H9 (cell line): ENCODE data around the gene HSPA2. TPM values are rescaled to one million over a fixed set of nuclear protein-coding genes. Genes with fewer than 3 reads are reported as not detected.

Experiments used
- DNase-seq: peaks from one replicate; pipeline ENCODE4 v3.0.0-alpha.2; 2017
- H2AFZ ChIP-seq: one replicate; pipeline ENCODE4 v1.6.1; 2013; ENCODE audit warnings: mild to moderate bottlenecking, low read length, control low read depth, moderate library complexity
- H2AK5ac ChIP-seq: 2 replicates; pipeline ENCODE4 v1.6.1; 2013; ENCODE audit warnings: low read length, control low read depth, mixed read lengths; ENCODE audit not compliant: insufficient read length
- H2BK120ac ChIP-seq: one replicate; pipeline ENCODE4 v1.6.1; 2013; ENCODE audit warnings: low read depth, mild to moderate bottlenecking, low read length, control low read depth, inconsistent platforms; ENCODE audit not compliant: poor library complexity, severe bottlenecking
- H2BK12ac ChIP-seq: 2 replicates; pipeline ENCODE4 v1.6.1; 2013; ENCODE audit warnings: low read length, control low read depth, mixed read lengths, low read depth; ENCODE audit not compliant: insufficient read length
- H2BK15ac ChIP-seq: 2 replicates; pipeline ENCODE4 v1.6.1; 2013; ENCODE audit warnings: low read depth, low read length, control low read depth
- H2BK20ac ChIP-seq: one replicate; pipeline ENCODE4 v1.6.1; 2013; ENCODE audit warnings: low read depth, mild to moderate bottlenecking, low read length, control low read depth, inconsistent platforms; ENCODE audit not compliant: poor library complexity, severe bottlenecking
- H2BK5ac ChIP-seq: 2 replicates; pipeline ENCODE4 v1.6.1; 2013; ENCODE audit warnings: low read length, control low read depth, mixed read lengths; ENCODE audit not compliant: insufficient read length
- H3K14ac ChIP-seq: 2 replicates; pipeline ENCODE4 v1.6.1; 2013; ENCODE audit warnings: low read length, control low read depth; ENCODE audit not compliant: insufficient read depth
- H3K18ac ChIP-seq: 2 replicates; pipeline ENCODE4 v1.6.1; 2013; ENCODE audit warnings: low read depth, mild to moderate bottlenecking, mixed read lengths, low read length, control low read depth; ENCODE audit not compliant: insufficient read length
- H3K23ac ChIP-seq: 2 replicates; pipeline ENCODE4 v1.6.1; 2013; ENCODE audit warnings: low read length, control low read depth, mixed read lengths, low read depth; ENCODE audit not compliant: insufficient read length
- H3K23me2 ChIP-seq: 2 replicates; pipeline ENCODE4 v1.6.1; 2013; ENCODE audit warnings: low read depth, mild to moderate bottlenecking, mixed read lengths, low read length, control low read depth; ENCODE audit not compliant: insufficient read length, poor library complexity, severe bottlenecking
- H3K27ac ChIP-seq: 2 replicates; pipeline ENCODE4 v1.5.1; 2013; ENCODE audit warnings: low read length, control low read depth, mixed read lengths, low read depth; ENCODE audit not compliant: insufficient read length
- H3K27me3 ChIP-seq: 2 replicates; pipeline ENCODE4 v1.6.1; 2013; ENCODE audit warnings: low read length, control low read depth, inconsistent platforms; ENCODE audit not compliant: insufficient read depth
- H3K4ac ChIP-seq: 2 replicates; pipeline ENCODE4 v1.6.1; 2013; ENCODE audit warnings: low read depth, mild to moderate bottlenecking, control low read depth, inconsistent platforms, low read length, moderate library complexity
- H3K4me1 ChIP-seq: 2 replicates; pipeline ENCODE4 v1.6.1; 2013; ENCODE audit warnings: low read length, control low read depth, inconsistent platforms; ENCODE audit not compliant: insufficient read depth
- H3K4me2 ChIP-seq: 2 replicates; pipeline ENCODE4 v1.6.1; 2013; ENCODE audit warnings: low read length, control low read depth, mixed read lengths; ENCODE audit not compliant: insufficient read length, insufficient read depth
- H3K56ac ChIP-seq: 2 replicates; pipeline ENCODE4 v1.6.1; 2013; ENCODE audit warnings: low read depth, mild to moderate bottlenecking, mixed read lengths, low read length, control low read depth; ENCODE audit not compliant: insufficient read length
- H3K79me1 ChIP-seq: 2 replicates; pipeline ENCODE4 v1.6.1; 2013; ENCODE audit warnings: low read depth, mild to moderate bottlenecking, moderate library complexity, low read length, control low read depth, inconsistent platforms; ENCODE audit not compliant: insufficient read depth, poor library complexity, severe bottlenecking
- H3K79me2 ChIP-seq: 2 replicates; pipeline ENCODE4 v1.6.1; 2013; ENCODE audit warnings: low read length, control low read depth, inconsistent platforms; ENCODE audit not compliant: insufficient read depth
- H3K9ac ChIP-seq: 2 replicates; pipeline ENCODE4 v1.6.1; 2013; ENCODE audit warnings: low read length, control low read depth, mixed read lengths; ENCODE audit not compliant: insufficient read length; ENCODE audit errors: extremely low read depth
- H3K9me3 ChIP-seq: one replicate; pipeline ENCODE4 v1.6.1; 2013; ENCODE audit warnings: low read depth, low read length, inconsistent platforms; ENCODE audit not compliant: control insufficient read depth
- H3T11ph ChIP-seq: one replicate; pipeline ENCODE4 v1.6.1; 2013; ENCODE audit warnings: mild to moderate bottlenecking, low read length, control low read depth, inconsistent platforms
- H4K20me1 ChIP-seq: one replicate; pipeline ENCODE4 v1.6.1; 2013; ENCODE audit not compliant: control insufficient read depth, insufficient read length, insufficient read depth
- H4K5ac ChIP-seq: 2 replicates; pipeline ENCODE4 v1.6.1; 2013; ENCODE audit warnings: low read depth, mild to moderate bottlenecking, mixed read lengths, low read length, control low read depth; ENCODE audit not compliant: insufficient read length
- H4K8ac ChIP-seq: replicated peaks from 2 replicates; pipeline ENCODE4 v1.6.1; 2013; ENCODE audit warnings: low read length, control low read depth, mixed read lengths, low read depth; ENCODE audit not compliant: insufficient read length
- H4K91ac ChIP-seq: 2 replicates; pipeline ENCODE4 v1.6.1; 2013; ENCODE audit warnings: low read depth, mild to moderate bottlenecking, moderate library complexity, mixed read lengths, low read length, control low read depth; ENCODE audit not compliant: insufficient read length
- H3K27ac Mint-ChIP-seq, 3 experiments: 2 replicates in 2 of 3; 3 replicates in 1 of 3; pipeline ENCODE4 v1.8.0; 2020 to 2021; ENCODE audit warnings: mixed read lengths in 3 of 3, mild to moderate bottlenecking in 1 of 3, moderate library complexity in 1 of 3
- H3K27me3 Mint-ChIP-seq: 2 replicates; pipeline ENCODE4 v1.8.0; 2021; ENCODE audit warnings: low read depth, mild to moderate bottlenecking, moderate library complexity, mixed read lengths
- H3K36me3 Mint-ChIP-seq, 3 experiments: 2 replicates in 2 of 3; 3 replicates in 1 of 3; pipeline ENCODE4 v1.8.0; 2020 to 2021; ENCODE audit warnings: low read depth in 3 of 3, mixed read lengths in 3 of 3; ENCODE audit not compliant: insufficient read depth in 1 of 3
- H3K4me1 Mint-ChIP-seq, 2 experiments: 2 replicates each; pipeline ENCODE4 v1.8.0; 2020; ENCODE audit warnings: mixed read lengths in 2 of 2
- H3K4me3 Mint-ChIP-seq, 2 experiments: 2 replicates in 1 of 2; 3 replicates in 1 of 2; pipeline ENCODE4 v1.8.0; 2020 to 2021; ENCODE audit warnings: mild to moderate bottlenecking in 2 of 2, mixed read lengths in 2 of 2, moderate library complexity in 1 of 2
- H3K9me3 Mint-ChIP-seq, 2 experiments: 2 replicates in 1 of 2; 3 replicates in 1 of 2; pipeline ENCODE4 v1.8.0; 2020; ENCODE audit warnings: mild to moderate bottlenecking in 2 of 2, mixed read lengths in 2 of 2, moderate library complexity in 1 of 2
- CTCF ChIP-seq: fragments of 200-600 bp; sonication (generic); conservative IDR thresholded peaks from 3 replicates; pipeline ENCODE4 v1.8.0; 2021; ENCODE audit warnings: antibody characterized with exemption, mild to moderate bottlenecking
- total RNA-seq: library from RNA; stranded (reverse); gene quantifications from 2 replicates; pipeline ENCODE4 v1.2.1, GENCODE V29; 2021

The HSPA2 gene
- total RNA-seq, 1 experiment from 2014 or later, result 25.8 TPM

- H3K9ac ChIP-seq, result no peak overlapping the region
- H3K4me1 Mint-ChIP-seq, result peaks cover 8 to 17% of the 10 kb centered on the region in 2 experiments; a peak in 3 of 4 replicates
Observed at GRCh38 chr14:64562436-64562835, 21.9 kb downstream of the HSPA2 start.

More at GRCh38 chr14:64562436-64562835, 21.9 kb downstream of the HSPA2 start:
- Histone ChIP-seq H2BK20ac (no peak overlapping the region), H4K91ac (no peak overlapping the region), H3K79me1 (no peaks in the 10 kb centered on the region), H3K27ac (no peak overlapping the region), H3K18ac (no peak overlapping the region), H3K23me2 (no peaks in the 10 kb centered on the region), H2BK15ac (no peak overlapping the region), H2AFZ (no peak overlapping the region), H4K20me1 (no peaks in the 10 kb centered on the region), H3K14ac (no peak overlapping the region), H3K4me2 (no peak overlapping the region), H2BK5ac (no peak overlapping the region), H2AK5ac (no peak overlapping the region), H4K8ac (no peak overlapping the region), H3K27me3 (no peaks in the 10 kb centered on the region), H4K5ac (no peak overlapping the region), H3K4me1 (no peaks in the 10 kb centered on the region), H3K23ac (no peak overlapping the region), H2BK12ac (no peak overlapping the region), H3K79me2 (no peaks in the 10 kb centered on the region), H3K56ac (no peak overlapping the region), H3K4ac (no peak overlapping the region), H3T11ph (no peak overlapping the region), H2BK120ac (no peak overlapping the region), H3K9me3 (no peaks in the 10 kb centered on the region)
- no peaks in the 10 kb centered on the region for H3K9me3 Mint-ChIP-seq
- no peak for TF ChIP-seq CTCF
- no peak overlapping the region for H3K4me3 Mint-ChIP-seq
- H3K27me3 Mint-ChIP-seq, result no peaks in the 10 kb centered on the region; the same call in 1 of the 2 replicates
- no peaks in the 10 kb centered on the region for H3K36me3 Mint-ChIP-seq
- H3K27ac Mint-ChIP-seq, result no peak overlapping the region
- DNase-seq, result no peak
